Coronary artery (tissue), 2 donors: ENCODE measurements around the gene PPP1R12B.

Experiments used
- DNase-seq: peaks from one replicate; pipeline ENCODE4 v3.0.0-alpha.2; 2017; ENCODE audit warnings: low spot score
- H3K27ac ChIP-seq, 2 donors: fragments of 200-600 bp; sonication (generic); one replicate each; pipeline ENCODE4 v1.5.1; 2016 to 2019
- H3K4me3 ChIP-seq: fragments of 200-600 bp; sonication (generic); 2 replicates; pipeline ENCODE4 v1.5.1; 2016; ENCODE audit warnings: mild to moderate bottlenecking, moderate library complexity
- TF ChIP-seq, protein P1 (sequence below): fragments of 200-600 bp; sonication (generic); IDR thresholded peaks from one replicate; pipeline ENCODE4 v1.5.1; 2019; ENCODE audit warnings: antibody characterized with exemption

PPP1R12B gene

GRCh38 chr1:202561240-202561639 is 212.7 kb downstream of the PPP1R12B start:
- DNase-seq: no peak
- TF ChIP-seq, protein P1, sequence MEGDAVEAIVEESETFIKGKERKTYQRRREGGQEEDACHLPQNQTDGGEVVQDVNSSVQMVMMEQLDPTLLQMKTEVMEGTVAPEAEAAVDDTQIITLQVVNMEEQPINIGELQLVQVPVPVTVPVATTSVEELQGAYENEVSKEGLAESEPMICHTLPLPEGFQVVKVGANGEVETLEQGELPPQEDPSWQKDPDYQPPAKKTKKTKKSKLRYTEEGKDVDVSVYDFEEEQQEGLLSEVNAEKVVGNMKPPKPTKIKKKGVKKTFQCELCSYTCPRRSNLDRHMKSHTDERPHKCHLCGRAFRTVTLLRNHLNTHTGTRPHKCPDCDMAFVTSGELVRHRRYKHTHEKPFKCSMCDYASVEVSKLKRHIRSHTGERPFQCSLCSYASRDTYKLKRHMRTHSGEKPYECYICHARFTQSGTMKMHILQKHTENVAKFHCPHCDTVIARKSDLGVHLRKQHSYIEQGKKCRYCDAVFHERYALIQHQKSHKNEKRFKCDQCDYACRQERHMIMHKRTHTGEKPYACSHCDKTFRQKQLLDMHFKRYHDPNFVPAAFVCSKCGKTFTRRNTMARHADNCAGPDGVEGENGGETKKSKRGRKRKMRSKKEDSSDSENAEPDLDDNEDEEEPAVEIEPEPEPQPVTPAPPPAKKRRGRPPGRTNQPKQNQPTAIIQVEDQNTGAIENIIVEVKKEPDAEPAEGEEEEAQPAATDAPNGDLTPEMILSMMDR: no peak
- Histone ChIP-seq H3K4me3 (no peak overlapping the region), H3K27ac (peak overlapping the region; percentile 71 to 77)

GRCh38 chr1:202561726-202562443 is 213.4 kb downstream of the PPP1R12B start:
- no peak for DNase-seq
- TF ChIP-seq, protein P1: no peak
- H3K4me3 ChIP-seq: no peak overlapping the region
- H3K27ac ChIP-seq: peak overlapping the region; percentile 71 to 77

DNA sequence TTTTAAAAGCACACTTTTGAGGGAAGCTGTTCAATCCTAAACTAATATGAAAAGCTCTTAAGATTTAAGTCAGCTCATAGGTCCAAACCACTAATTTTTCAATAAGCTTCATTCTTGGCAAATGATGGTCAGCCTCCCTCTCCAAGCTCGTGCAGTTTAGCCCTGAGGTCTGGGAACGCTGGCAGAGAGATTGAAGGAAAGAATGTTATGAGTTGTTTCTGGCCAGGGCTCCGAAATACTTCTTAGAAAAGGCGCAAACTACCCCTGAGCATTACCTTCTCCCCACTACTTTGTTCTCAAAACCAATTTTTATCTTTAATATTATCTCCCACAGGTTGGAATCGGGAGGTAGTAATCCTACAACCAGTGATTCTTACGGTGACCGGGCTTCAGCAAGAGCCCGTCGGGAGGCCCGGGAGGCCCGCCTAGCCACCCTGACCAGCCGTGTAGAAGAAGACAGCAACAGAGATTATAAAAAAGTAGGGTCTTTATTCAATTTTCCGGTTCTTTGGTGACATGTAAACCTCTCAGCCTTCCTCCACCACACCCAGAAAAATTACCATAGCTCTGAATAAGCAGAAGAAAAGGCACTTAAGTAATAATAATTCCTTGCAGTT is 214.1 kb downstream of the PPP1R12B start:
- H3K27ac ChIP-seq: peak overlapping the region; percentile 71 to 77
- H3K4me3 ChIP-seq: peak overlapping the region; percentile 31
- TF ChIP-seq, protein P1: no peak
- DNase-seq: no peak

DNA sequence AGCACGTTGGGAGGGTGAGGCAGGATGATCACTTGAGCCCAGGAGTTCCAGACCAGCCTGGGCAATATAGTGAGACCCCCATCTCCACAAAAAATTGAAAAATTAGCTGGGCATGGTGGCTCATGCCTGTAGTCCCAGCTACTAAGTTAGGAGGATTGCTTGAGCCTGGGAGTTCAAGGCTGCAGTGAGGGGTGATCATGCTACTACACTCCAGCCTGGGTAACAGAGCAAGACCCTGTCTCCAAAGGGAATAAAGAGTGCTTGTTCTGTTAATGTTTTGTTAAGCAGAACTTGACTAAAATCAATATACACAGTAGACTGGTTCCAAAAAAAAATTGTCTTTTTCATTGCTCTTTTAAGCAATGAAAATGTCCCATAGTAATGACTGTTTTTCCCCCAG is 215.3 kb downstream of the PPP1R12B start:
- Histone ChIP-seq H3K27ac (peak overlapping the region; percentile 71 to 84), H3K4me3 (no peak overlapping the region)
- TF ChIP-seq, protein P1: no peak
- DNase-seq: no peak

DNA sequence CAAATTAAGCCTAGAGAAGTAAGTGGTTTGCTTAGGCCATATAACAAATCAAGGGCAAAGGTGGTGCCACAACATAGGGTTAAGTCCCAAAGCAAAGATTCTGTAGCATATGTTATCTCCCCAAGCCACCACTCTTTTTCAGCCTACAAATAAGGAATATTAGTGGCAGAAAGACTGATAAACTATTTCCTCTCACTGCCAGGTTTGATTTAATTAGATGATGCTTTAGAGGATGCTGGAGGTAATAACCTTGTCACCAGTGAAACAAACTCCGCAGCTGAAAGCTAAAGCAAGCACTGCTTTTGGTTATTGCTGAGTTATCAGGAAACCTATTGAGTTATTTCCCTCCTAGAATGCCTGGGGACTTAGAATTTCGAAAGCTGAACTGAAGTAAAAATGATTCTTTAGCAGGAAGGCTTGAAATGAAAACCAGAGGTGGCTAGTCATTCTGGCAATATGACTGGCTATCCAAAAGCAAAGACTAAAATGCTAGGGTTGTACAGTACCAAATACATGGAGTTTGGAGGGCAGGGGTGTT is 216.5 kb downstream of the PPP1R12B start:
- Histone ChIP-seq H3K4me3 (no peak overlapping the region), H3K27ac (peak overlapping the region; percentile 56 to 84)
- TF ChIP-seq, protein P1: no peak
- no peak for DNase-seq

DNA sequence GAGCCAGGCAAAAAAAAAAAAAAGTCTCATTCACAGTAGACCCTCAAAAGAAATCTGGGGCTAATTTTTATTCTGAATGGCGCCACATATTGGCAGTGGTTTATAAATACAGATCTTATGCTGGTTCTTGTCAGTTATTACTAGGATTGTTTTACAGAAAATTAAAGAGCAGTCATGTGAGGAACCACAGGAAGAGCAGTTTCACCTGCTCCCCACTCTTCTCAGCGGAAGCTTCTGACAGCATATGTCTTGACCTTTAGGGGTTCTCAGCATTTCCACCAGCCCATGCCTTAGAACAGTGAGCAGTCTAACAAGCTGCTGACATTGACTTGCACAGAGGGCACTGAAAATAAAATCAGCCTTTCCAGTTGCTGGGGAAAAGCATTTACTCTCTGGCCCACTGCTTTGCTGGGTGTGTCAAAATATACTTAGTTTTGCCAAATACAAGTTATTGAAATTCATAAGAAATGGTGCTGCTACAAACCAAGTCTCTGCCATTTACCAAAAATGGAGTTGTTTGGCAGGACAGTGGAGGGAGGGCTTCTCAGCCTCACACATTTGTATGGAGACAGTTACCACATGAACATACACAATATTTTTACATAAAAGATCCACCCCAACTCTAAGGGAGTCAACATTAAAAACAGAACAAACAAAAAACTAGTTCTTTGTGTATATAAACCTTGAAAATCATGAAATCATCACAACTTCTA is 217.5 kb downstream of the PPP1R12B start:
- no peak for DNase-seq
- TF ChIP-seq, protein P1: no peak
- peak overlapping the region; percentile 56 to 84 for H3K27ac ChIP-seq

More for the DNA sequence above, 217.5 kb downstream of the PPP1R12B start:
- no peak overlapping the region for H3K4me3 ChIP-seq
